IPS-11a (cell line): ENCODE results near the gene RBX1.

Experiments
- H3K4me3 ChIP-seq: one replicate; pipeline ENCODE4 v1.5.1; 2013; ENCODE audit warnings: low read depth, low read length, control low read depth

RBX1 gene

GRCh38 chr22:41021613-41022454 lies 70.7 kb downstream of the RBX1 start:
- H3K4me3 ChIP-seq = peak overlapping the region; percentile 53

GRCh38 chr22:41022470-41023298 lies 71.5 kb downstream of the RBX1 start:
- peak overlapping the region; percentile 53 for H3K4me3 ChIP-seq
